Measurements from ENCODE around the gene LRRC27.
"Not testable (repeated sequence)": the region's sequence is repeated elsewhere in the genome, so short reads cannot be mapped to it uniquely, and the experiment has no call there.

The LRRC27 gene

DNA sequence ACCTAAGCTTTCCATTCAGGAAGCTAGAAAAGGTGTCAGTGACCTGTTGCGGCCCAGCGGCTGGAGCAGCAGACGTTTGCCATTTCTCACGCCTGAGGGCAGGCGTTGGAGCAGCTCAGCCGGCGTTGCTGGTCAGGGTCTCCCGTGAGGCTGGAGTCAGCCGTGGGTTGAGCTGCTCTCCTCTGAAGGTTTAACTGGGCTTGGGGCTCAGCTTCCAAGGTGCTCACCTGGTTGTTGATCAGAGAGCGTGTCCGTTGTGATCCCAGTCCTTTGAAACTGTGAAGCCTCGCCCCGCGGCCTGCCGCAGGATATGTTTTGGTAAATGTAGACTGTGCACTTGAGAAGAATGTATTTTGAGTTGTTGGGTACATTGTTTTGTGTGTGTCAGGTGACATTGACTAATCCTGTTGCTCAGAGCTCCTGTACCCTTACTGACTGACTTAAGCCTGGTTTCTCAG, 44.4 kb downstream of the LRRC27 start:
- DNase-seq, result no peak

DNA sequence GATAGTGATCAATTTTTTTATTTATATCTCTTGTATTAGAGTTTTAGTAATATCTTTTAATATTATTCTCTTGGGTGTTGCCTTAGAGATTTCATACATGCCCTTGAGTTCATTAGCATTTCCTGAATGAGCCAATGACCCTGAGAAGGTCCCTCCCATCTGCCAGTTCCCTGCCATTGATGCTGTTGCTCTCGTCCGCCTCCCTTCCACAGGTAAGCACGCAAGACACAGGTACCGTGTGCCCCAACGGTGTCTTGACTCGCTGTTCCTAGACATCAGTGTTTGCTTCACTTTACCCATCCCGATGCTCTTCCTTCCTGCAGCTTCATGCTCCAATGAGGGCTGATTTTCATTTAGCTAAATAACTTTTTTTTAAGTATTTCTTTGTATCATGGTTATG, 45.3 kb downstream of the LRRC27 start:
- DNase-seq, result no peak

DNA sequence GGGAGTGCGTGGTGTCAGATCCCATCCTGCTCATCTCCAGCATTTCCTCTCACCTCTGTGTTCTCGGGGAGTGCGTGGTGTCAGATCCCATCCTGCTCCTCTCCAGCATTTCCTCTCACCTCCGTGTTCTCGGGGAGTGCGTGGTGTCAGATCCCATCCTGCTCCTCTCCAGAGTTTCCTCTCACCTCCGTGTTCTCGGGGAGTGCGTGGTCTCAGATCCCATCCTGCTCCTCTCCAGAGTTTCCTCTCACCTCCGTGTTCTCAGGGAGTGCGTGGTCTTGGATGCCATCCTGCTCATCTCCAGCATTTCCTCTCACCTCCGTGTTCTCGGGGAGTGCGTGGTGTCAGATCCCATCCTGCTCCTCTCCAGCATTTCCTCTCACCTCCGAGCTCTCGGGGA, 47.0 kb downstream of the LRRC27 start:
- not testable (repeated sequence) for DNase-seq

DNA sequence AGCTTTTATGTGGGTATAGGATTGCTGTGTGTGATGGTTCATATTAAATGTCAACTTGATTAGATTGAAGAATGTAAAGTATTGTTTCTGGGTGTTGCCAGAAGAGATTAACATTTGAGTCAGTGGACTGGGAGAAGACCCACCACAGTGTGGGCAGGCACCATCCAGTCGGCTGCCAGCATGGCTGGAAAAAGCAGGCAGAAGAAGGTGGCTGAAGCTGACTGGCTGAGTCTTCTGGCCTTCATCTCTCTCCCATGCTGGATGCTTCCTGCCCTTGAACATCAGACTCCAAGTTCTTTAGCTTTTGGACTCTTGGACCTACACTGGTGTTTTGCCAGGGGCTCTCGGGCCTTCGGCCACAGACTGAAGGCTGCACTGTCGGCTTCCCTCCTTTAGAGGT, 49.0 kb downstream of the LRRC27 start:
- not testable (repeated sequence) for DNase-seq

DNA sequence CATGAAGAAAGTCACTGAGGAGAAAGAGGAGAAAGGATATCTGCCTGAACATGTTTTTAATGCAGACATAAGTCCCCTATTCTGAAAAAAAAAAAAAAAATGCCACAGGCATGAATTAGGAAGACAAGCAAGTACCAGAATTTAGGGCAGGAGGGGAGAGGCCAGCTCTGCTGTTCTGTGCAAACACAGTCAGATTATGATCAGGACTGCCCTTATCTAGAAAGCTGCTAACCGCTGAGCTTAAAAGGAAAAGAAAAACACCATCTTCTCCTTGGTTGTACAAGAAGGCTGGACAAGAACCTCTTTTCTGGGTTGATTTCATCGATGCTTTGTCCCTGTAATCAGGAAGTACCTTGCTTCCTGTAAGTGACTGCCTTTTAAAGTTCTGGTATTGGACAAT, 49.7 kb downstream of the LRRC27 start:
- no peak for DNase-seq

DNA sequence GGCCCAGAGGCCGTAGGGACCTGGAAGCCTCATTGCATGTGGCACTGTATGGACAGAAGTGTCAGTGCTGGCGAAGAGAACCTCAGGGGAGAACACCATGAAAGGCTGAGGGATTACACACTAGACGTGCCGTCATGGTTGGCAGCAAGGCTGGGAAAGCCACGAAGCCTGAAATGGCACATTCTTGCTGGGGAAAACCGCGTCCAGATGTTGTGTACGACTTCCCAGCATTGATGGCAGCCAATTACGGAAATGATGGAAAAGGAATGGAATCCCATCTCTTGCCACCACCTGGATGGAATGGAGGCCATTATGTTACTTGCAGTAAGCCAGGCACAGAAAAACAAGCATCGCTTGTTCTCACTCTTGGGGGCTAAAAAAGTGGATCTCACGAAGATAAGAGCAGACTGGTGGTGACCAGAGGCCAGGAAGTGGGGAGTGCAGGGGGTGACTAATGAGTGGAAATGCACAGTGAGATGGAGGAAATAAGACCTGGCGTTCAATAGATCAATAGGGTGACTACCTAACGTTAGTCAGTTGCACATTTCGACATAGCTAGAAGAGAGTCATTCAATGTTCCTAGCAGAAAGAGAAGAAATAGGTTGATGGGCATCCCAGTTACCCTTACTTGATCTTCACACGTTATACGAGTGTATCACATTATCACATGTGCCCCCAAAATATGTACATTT, 50.4 kb downstream of the LRRC27 start:
- DNase-seq, result no peak

DNA sequence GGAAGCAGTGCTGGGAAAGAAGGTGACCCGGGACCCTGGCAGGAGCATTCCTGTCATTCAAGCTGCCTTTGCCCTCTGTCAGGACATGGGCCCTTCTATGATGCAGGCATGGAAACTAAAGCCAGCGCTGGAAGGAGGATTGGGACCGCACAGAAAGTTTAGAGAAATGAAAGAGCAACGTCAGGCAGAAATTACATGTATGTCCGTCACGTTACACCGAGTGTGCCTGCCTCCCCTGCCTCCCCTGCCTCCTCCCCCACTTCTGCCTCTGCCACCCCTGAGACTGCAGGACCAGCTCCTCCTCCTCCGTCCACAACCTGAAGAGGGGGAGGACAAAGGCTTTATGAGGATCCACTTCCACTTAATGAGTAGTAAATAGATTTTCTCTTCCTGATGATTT, 51.1 kb downstream of the LRRC27 start:
- DNase-seq, result no peak

DNA sequence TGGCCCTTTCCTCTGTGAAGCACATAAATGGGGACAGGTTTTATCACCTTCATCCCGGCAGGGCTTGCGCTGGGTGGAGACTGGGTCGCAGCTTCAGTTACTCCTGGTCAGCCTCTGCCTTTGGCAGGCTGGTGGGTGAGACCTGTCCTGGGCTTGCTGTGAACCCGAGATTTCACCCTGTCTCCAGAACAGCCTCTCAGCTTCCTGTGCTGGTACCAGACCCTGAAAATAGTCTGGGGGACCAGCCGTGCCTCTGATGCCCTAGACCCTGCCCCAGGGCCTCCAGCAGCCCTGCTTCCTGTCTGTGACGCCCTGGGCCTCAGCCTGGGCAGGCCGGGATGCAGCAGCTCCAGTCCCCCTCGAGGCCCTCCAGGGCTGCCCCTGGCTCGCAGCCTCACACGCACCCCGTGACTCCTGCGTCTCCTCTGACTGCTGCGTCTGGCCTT, 51.8 kb downstream of the LRRC27 start:
- DNase-seq, result no peak

DNA sequence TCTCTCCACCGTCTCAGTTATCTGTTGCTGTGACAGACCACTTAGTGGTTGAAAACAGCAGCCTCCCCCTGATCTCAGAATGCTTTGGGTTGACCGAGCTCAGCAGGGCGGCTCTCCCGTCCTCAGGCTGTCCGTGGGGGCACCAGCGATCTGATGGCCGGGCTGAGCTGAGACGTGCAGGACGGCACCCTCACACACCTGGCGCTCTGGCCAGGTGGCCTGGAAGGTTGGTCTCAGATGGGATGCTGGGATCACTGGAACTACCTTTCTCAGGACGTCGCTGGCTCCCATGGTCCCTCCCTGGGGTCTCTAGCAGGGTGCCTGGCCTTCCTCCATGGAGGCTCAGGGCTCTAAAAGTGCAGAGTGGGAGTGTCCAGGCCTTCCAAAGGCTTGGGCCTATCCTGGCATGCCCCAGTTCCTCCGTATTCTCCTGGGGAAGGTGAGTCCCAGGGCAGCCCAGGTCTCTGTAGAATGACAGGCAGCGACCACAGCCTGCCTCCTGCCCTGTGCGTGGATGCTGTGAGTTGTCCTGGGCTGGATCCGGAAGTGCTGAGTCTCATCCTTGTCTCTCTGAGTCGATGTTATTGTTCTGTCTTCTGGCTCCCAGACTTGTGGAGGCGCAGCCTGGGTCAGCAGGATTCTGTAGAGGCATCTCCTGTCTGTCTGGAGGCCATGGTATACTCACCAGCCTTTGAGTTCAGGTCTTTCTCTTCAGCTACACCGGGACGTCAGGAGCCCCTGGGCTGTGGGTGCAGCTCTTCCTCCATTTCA, 52.8 kb downstream of the LRRC27 start:
- DNase-seq, result no peak

DNA sequence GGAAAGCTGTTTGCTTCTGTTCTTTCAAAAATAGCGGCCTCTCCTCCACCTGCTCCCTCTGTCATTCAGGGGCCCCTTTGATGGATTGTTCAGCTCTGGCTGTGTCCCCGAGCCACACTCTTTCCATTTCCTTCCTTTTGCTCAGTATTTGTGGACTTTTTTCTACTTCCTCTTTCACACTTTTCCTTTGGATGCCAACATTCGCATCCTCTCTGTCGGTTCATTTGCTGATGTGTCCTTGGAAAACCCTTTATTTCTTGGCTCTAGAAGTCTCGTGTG, 53.3 kb downstream of the LRRC27 start:
- no peak for DNase-seq

DNA sequence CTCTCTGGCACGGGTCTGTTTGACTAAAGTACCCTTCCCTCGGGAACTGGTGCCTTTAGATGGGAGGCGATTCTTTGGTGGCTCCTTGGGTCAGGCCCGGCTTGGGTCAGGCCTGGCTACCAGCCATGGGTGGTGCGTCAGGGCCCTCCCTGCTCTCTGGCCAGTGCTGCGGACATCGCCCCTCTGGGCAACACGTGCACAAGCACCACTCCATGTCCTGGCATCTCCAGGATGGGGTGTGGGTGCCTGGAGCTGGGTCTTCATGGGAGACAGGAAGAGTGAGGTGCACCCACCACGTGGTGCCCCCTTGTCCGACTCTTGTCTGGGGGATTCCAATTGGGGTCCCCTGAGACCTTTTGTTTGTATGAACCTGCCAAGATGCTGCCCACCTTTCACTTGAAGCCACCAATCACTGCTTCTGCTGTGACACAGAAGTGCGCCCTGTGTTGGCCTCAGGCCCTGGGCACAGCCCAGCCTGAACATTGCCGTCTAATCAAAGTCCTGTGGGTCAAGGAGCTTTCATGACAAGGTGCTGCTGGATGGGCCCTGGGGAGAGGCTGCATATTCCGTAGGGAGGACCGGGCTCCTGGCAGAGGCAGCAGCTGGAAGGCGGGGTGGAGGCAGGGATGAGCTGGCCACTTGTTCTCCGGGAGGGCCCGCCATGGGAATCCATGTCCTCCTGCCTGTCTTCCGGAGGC, 53.9 kb downstream of the LRRC27 start:
- no peak for DNase-seq

DNA sequence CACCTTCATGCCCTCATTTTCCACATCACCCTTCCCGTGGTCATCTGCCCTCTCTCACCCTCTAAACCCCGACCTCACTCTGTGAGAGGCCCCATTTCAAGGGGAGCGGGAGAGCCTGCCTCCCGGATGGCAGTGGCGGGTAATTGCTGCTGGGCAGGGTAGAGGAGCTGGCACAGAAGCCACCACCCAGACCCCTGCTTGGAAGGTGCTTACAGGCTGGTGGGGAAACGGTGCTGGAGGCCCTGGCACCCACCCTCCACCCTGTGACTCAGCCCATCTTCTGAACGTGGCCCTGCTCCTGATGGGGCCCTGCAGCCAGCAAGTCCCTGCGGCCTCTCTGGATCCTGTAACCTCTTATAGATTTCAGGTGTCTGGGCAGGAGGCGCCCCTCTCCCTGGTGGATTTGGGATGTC, 54.4 kb downstream of the LRRC27 start:
- no peak for DNase-seq

DNA sequence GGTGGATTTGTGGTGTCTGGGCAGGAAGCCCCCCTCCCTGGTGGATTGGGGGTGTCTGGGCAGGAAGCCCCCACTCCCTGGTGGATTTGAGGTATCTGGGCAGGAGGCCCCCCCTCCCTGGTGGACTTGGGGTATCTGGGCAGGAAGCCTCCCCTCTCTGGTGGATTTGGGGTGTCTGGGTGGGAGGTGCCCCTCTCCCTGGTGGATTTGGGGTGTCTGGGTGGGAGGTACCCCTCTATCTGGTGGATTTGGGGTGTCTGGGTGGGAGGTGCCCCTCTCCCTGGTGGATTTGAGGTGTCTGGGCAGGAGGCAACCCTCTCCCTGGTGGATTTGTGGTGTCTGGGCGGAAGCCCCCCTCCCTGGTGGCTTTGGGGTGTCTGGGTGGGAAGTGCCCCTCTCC, 54.9 kb downstream of the LRRC27 start:
- DNase-seq, result not testable (repeated sequence)

DNA sequence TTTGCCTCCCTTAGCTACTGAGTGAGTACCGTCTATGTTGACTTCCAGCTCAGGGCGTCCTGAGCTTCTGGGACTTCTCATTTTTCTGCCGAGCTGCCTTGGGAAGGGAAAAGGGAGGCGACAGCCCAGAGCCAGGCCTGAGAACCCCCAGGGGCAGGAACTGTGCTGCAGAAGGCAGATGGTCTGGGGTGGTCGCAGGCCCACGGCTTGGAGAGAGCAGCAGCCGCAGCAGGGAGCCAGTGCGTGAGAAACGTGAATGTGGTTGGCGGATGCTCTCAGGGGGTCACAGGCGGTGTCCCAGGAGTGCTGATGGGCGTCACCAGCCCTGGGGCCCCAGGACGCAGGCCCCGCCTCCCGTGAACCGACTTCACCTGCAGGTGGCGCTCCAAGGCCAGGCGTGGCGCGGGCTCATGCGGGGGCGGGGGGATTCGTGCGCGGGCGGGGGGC, 55.8 kb downstream of the LRRC27 start:
- peak; percentile 75 for DNase-seq

DNA sequence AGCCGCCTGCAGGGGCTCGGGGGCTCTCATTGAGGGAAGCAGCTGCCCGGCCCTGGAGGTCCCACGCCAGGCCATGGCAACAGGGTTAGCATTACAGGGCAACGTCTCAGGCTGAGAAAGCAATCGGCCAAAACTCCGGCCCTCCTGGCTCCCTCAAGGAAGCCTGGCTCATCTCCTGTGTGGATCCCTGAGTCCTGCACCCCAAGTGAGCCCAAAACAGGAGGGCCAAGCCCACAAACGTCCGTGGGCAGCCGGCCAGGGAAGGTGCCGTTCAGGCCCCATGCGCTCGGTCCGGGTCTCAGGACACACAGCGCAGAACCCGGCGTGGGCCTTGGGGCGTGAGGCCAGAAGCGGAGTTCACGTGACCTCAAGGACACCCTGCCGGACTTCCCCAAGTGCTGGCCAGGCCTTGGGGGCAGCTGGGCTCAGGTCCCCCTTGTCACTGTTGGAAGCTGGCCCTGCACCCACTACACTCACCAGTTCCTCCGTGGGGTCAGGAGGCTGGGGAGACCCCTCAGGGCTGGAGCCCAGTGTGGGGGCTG, 57.0 kb downstream of the LRRC27 start:
- DNase-seq, result no peak

DNA sequence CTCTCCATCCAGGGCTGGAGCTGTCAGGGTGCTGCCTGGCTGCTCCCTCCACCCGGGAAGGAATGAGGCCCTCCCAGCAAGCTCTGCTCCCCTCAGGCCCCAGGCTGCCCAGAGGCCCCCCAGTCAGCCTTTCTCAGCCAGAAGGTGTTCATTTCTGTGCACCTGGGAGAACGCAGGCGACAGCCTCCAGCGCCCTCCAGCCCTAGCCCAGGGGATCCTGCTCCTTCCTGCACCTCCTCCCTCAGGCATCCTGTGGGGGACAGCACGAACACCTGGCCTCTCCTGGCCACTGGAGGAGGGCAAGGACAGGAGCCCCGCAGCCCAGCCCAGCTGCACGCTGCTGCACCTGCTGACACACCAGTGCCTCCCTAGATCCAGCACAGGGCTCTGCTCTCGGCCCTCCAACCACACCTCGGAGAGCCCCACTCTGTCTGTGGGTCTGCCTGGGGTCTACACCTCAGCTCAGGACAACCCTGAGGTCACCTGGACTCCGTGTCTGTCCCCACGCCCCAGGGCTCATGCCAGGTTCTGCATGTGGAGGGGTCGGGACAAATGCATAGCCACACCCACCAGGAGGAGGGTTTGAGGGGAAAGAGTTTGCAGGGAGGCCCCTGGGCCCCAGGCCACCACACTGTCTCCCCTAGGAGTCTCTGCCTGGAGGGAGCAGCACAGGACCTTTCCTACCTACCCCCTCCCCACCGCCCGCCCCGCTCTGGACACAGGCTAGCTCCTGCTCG, 57.6 kb downstream of the LRRC27 start:
- no peak for DNase-seq

DNA sequence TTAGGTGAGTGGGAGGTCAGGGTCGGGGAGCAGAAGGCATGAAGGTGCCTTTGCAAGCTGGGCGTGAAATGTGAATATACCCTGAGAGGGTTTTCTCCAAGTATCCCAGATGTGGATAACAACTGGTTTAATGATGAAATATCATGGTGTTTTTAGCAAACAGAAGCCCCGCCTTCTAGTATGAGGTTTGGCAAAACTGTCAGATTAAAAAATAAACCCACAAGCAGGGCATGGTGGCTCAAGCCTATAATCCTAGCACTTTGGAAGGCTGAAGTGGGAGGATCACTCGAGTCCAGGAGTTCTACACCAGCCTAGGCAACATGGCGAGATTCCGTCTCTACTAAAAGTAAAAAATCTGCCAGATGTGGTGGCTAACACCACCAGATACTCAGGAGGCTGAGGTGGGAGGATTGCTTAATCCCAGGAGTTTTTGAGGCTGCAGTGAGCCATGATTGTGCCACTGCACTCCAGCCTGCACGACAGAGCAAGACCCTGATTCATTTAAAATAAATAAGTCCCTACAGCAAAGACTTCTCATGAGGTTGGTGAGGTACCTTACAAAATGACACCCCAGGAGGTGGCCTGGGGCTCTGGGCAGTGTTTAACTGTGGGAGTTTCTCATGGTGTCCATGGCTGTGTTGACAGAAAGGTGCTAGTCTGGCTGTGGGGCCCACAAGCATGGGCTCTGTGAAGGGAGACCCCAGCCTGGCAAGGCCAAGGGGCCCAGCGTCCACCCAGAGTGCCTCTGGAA, 58.4 kb downstream of the LRRC27 start:
- DNase-seq, result no peak

DNA sequence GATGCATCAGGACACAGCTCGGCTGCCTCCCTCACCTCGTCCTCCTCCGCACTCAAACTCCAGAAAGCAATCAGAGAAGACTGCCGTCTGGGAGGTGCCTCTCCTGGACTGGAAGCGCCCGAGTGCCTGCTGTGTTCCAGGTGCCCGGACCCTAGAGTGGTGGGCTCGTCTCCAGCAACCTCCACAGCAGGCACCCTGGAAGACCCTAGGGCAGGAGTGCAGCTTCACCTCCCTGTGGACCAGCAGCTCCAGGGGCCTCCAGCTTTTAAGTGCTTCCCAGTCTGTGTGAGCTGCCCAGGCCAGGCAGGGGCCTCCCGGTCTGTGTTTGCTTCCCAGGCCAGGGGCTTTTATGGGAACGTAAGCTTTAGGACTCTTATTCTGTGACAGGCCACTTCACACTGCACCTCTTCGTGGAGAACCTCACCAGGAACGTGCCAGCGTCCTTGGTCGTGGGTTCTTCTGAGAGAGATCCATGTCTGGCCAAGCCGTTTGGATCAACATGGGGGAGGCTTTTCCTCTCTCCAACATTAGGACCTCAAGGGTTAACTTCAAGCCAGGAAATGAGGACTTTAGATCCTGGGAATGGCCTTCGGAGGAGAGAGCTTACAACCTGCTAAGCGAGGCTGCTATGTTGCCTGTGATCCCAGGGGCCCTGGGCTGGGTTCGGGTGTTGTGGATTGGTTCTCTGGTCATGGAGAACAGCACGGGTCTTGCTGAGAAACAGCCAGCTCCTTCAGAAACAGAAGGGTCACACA, 59.1 kb downstream of the LRRC27 start:
- no peak for DNase-seq

DNA sequence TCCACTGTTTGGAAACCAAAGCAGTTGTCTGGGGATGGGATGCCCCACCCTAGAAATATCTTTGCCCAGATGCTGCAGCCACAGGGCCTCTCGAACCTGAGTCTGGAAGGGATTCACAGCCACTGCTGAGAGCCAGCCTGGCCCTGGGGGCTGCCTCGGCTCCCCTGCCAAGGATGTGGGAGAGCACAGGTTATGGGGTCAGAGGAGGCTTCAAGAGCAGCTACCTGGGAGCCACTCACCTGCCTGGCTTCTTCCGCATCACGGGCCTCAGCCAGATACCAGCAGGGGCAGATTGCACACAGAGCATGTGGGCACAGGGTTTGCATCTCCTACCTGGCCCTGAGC, 59.7 kb downstream of the LRRC27 start:
- DNase-seq, result no peak

DNA sequence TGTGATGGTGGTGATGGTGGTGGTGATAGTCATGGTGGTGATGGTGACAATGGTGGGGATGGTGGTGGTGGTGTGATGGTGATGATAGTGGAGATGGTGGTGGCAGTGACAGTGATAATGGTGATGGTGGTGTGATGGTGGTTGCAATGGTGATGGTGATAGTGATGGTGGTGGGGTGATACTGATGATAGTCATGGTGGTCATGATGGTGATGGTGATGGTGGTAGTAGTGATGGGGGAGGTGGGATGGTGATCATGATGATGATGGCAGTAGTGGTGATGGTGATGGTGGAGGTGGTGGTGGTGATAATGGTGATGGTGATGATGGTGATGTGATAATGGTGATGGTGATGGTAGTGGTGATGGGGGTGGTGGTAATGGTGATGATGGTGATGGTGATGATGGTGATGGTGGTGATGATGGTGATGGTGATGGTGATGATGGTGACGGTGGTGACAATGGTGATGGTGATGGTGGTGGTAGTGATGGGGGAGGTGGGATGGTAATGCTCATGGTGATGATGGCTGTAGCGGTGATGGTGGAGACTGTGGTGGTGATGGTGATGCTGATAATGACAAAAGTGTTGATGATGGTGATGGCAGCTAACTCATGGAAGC, 60.3 kb downstream of the LRRC27 start:
- DNase-seq, result no peak
